Measurements from ENCODE around the gene FOXP1.

FOXP1 gene

DNA sequence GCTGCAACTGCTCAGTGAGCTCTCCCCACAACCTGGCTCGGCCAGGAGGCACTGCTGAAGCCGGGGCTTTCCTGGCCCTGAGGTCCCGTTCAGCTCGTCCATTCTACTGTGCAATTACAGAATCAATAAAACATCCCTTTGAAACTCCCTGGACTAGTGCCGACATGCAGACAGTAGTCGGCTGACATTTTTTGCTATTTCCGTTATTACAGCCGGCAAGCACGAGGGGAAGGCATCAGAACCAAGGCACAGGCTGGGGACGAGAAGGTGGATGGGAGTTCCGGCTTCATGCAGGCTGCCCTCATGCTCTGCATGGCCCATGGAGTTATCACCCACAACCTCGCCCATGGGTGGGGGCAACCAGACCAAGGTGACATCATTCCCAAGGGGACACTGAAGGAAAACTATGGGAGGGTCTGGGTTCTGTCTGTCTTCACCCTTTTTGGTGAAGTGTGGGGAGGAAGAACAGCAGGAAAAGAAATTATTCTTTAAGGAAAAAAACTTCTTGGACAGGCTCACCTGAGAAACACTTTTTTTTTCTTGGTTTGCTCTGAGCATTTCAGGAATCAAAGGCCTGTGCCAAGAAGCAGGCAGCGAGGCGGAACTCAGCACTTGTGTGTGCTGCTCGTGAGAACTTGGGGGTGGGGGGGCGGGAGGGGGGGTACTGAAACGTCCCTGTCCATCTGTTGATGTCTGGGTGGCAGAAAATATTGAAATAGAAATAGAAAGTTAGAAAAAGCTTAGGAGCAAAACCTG lies 154.5 kb downstream of the FOXP1 start:
- no peak for DNase-seq (ENCODE audit: low spot score)

DNA sequence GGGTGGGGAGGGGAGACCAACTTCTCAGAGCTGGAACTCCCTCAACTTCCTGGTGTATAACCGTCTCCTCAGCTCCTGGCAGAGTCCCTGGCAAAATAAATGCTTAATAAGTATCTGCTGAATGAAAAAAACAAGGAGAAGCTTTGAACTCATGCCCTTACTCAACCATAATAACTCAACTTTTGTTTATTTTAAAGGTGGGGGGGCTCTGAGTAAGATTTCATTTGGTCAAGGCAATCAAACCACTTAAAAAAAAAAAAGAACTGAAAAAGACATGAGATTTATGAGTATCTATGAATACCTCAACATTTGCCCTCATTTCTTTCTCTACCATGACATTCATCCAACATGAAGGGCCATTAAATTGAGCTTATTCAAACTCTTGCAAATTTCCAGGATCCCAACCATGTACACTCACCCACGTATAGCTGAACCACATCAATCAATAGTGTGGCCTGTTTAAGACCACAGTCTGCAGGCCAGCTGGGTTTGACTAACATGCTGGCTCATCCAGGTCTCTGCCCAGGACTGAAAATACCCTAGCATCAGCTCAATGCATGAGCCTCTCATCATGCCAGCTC lies 157.9 kb downstream of the FOXP1 start:
- DNase-seq (ENCODE audit: low spot score) = no peak

DNA sequence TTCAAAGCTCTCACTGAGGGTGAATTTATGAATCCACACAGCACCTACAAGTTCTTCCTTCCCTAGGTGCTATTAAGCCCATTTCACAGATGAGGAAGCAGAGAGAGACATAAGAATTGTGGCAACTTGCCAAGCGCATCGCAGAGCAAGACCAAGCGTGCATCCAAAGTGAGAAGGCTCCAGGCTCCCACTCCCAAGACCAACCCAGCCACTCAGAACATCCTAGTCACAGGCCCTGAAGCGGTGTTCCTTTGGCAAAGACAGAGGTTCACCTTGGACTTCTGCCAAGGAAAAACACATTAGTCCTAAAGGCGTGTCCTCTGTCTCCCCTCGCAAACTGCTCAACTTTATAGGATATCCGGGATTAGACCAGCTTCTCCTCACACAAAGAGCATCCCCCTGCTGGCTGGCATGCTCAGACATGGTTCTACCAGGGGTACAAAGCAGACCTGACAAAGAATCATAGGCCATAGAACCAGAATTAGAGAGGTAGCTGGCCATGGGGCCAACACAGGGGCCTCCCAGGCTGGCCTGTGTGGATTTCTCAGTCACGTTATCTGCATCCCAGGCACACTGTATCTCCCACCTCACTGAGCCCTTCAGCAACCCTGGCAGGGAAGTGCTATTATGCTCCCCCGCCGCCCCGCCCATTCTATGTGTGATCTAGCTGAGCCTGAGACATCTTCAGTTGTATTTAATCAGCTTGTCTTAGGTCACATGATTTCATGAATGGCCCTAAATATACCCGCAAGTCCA lies 160.2 kb downstream of the FOXP1 start:
- DNase-seq (ENCODE audit: low spot score) = no peak

DNA sequence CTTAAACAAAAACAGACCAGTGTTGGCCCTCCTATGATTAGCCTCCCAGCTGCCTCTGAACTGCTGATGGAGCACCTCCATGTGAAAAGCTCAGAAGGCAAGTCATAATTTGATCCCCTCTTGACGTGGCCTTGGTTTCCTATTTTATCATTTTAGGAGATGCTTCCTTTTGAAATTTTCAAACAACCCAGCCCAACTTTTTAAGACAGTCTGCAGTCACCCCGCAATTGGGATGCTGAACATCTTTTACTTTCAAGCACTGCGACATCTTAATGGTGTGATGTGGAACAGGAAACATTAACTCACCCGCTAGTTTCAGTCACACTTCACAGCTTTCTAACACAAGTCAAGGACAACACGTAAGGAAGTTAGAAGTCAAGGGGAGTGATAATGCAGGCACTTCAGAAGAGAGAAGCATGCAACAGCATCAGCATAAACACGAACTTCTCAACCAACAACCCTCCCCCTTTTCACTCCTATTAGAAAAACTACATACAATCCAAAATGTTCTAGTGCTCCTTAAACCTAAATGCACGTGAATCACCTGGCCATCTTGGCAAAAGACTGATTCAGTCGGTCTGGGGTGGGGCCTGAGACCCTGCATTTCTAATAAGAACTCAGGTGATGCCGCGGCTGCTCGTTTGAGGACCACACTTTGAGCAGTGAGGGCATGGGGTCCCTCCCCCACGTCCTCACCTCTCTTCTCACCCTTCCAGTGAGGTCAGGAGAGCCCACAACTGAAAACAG lies 161.5 kb downstream of the FOXP1 start:
- no peak for DNase-seq (ENCODE audit: low spot score)

DNA sequence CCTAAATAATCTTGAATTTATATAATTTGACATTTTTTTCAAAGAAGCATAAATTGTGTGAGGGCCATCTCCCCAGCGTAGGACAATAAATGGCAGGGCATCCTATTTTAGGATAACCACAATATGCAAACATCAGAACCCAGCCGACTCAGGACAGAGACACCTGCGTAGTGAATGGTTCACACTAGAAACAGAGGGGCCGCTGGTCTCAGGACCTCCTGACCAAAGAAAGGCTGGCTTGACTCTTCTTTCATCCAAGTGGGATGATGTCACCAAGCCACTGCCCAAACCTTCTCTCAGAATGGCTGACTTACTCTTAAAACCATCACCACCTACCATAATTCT lies 162.1 kb downstream of the FOXP1 start:
- no peak for DNase-seq (ENCODE audit: low spot score)

DNA sequence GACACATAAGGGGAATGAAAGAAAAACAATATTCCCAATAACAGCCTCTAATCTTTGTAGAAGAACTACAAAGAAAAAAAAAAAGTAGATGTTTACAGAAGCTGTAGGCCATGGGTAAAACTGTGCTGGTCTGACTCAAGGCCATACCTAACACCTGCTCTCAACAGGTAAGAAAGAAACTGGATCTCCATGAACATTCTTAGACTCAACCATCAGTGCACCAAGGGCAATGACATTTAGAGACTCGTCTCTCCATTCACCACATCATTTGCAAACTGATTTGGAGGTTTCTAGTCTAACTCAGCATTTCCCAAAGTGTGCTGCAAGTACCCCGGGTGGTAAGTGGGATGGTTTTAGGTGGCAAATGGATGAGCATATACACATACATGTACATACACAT lies 164.2 kb downstream of the FOXP1 start:
- DNase-seq (ENCODE audit: low spot score) = no peak

DNA sequence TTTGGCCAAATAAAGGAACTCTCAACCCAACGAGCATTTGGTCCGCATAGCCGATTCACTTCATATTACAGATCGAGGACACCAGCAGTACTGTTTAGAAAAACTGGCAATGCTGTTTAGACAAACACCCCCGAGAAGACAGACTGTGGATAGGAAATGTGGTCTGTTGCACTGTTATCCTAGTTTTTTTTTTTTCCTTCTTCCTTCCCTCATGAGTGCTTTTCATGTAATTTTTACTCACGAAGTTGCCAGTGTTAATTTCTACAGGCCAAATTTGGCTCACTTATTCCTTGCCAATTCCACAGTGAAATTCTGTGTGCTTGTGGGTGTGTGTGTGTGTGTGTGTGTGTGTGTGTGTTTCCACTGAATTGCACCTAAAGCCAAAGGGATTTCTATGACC lies 165.7 kb downstream of the FOXP1 start:
- DNase-seq (ENCODE audit: low spot score) = no peak

DNA sequence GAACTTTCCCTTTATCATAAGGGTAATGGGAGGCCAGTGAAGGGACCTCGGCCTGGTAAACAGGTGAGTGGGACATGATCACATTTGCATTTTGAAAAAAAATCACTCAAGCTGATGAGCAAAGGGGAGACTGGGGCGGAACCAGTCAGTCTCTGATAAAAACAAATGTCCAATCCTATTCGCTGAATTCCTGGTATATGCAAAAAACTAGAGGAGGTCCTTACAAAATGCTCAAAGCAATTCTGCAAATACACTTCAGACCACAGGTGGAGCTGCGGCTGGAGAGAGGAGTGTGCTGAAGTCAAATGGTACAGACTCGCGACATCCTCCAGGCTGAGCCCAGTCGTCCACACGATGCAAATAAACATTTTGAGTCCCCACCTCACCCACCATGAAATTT lies 166.7 kb downstream of the FOXP1 start:
- no peak for DNase-seq (ENCODE audit: low spot score)

DNA sequence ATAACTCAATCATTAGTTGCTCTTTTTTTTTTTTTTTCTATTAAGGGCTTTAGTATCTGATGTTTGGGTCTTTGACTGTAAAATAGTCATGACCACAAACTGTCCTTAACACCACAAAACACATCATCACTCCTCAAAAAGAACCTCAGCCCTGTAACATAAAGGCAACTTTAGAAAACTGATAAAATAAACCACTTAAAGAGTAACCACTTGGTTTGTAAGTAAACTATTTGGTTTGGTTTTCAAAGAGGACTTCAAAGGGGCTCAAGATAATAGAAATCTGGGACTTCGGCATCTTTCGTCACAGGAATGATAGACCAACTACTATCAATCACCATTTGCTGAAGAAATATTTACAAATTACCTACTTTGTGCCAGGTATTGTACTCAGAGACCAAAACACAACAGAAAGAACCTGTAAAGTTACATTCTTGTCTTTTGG lies 167.8 kb downstream of the FOXP1 start:
- no peak for DNase-seq (ENCODE audit: low spot score)

DNA sequence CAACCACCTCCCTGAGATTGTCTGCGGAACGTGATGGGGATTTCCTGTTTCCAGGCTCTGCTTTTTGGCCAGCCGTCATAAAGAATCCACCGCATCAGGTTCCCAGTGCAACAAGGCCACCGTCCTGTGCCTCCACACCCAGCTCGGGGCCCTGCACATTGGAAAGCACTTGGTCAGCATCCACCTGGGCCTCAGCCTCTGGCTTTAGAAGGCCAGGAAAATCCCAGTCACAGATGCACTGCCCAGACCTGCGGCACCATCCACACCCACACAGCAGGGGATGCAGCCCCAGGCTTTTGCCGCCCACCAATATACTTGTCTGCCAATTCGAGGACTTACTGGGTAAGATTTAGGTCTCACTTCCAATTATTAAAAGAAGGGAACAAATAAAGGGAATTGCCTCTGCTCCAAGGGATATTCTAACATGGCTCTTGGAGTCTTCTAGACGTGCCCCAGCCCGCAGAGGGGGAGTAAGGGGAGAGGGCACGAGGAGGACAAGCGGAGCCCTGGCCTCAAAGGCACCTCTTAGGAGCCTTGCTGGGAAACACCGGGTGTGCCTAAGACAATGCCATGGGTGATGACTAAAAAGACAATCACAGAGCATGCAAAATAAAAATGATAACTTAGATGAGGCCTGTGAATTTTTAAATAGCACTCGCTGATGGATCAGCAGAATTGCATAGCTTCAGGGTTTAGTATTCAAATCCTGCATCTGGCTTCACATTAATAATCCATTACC lies 169.2 kb downstream of the FOXP1 start:
- DNase-seq (ENCODE audit: low spot score) = no peak

DNA sequence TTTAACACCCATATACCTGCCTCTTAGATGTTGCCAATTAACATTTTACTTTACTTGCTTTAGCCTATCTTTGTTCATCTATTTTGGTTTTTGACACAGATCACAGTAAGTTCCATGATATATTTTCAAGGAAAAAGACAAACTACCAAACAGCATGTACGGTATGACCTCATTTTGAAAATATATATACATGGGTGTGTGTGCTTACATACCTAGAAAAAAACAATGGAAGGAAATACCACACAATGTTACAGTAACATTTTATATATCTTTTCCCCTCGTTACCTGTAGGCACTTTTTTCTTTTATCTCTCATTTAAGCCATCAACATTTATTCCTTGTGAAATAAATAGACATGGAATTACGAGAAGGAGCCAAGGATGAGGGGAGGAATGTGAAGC lies 170.0 kb downstream of the FOXP1 start:
- DNase-seq (ENCODE audit: low spot score) = no peak

DNA sequence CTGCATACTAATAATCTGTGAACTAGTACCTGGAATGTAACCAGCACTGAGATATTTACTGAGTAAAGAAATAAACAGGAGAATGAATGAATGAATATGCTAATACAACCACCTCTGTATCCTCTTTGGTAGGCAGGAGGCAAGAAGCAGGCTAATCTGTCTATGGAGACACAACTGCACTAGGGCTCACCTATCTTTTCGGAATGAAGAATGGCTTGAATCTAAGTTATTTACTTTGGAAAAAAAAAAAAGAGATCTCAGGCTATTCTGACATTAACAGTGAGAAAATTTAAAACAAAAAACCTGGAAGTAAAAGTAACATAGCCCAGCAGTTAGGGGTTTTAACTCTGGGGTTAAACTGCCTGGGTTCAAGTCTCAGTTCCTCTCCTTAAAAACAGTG lies 174.2 kb downstream of the FOXP1 start:
- no peak for DNase-seq (ENCODE audit: low spot score)

DNA sequence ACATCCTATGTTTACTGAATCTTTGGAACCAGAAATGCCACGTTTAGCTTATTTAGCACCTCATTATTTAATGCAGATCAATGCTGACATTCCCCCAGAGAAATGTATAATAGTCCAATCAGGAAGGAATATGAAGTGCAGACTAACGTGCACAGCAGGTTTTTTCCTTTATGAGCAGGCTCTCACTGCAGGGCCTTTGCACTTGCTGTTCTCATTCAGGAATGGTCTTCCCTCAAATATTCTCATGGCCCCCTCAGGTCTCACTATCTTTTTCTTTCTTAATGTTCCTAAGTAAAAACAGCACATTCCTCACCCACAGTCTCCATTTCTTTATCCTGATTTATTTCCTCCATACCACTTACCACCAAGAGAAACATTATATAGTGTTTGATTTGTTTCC lies 174.6 kb downstream of the FOXP1 start:
- no peak for DNase-seq (ENCODE audit: low spot score)

DNA sequence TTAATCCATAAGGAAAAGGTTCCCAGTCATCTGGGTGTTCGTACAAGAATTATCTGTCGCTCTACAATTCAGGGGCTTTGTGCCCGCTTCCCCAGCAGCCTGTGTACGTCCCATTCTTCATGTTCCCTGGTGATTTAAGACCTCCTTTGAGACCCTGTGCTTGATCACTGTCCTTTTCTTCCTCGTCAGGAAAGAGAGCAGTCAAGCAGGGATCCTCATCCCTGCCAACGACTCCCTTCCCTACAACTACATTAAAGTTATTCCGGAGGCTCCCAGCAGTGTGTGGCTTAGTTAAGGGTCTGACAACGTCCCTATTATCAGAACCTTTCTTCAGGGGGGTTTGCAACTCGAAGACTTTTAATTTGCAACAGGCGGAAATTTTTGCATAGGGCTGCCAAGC lies 175.7 kb downstream of the FOXP1 start:
- no peak for DNase-seq (ENCODE audit: low spot score)

DNA sequence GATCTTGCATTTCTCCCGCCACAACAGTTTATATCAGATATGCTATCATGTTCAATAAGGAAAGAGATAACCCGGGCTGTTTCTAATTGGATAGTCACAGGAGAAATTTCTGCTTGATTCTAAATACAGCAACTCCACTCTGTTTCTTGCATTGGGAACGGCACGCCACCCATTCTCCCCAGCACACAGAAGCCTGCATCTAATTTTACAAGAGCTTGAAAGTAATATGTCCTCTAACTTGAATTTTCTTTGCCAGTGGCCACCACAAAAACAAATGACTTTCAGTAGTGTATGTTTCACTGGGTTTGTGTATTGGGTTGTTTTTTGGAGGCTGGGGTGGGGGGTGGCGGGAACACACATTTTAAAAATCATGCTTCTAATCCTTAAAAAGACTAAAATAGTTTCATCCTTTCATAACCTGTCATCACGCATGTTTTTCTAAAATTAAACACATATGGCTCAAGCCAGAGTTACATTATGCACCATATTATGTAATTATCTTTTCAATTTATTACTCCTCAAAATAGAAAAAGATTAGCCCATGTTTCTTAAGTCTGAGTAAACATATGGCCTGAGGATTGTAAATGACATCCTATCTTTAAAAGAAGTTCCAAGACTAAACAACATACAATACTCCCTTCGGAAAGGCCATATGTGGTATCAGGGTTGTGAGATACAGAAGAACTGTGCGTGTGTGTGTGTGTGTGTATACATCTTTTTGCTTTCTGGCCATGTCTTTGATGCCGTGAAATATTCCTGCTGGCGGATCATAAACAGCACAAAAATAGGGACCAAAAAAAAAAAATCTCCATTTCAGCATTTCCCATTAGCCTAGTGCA lies 176.3 kb downstream of the FOXP1 start:
- no peak for DNase-seq (ENCODE audit: low spot score)

DNA sequence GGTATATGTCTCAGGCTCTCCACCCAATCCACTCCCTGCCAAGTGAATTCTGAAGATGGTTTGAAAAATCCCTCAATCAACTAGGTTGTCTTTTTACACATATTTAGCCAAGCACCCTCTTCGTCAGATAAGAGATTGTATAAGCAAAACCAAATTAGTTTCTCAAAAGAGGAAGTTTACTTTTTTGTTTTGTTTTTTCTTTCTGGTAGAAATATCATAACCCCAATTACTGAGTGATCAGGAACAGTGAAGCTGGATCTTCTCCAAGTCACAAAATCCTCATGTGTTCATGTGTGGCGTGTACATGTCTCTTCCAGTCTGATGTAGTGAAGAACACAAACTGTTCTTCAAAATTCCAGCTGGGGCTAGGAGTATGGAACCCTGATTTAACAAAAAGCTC lies 180.6 kb downstream of the FOXP1 start:
- no peak for DNase-seq (ENCODE audit: low spot score)

DNA sequence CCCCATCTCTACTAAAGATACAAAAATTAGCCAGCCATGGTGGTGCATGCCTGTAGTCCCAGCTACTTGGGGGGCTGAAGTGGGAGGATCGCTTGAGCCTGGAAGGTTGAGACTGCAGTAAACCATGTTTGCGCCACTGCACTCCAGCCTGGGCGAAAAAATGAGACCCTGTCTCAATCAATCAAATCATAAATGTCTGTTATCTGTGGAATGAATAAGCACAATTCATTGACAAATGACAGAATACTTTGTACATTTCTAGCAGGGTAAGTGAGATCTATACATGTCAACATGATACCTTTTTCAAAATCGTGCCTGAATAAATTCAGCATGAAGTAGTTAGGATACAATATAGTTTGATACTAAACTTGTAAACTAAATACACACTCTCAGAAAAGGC lies 181.2 kb downstream of the FOXP1 start:
- DNase-seq (ENCODE audit: low spot score) = no peak

DNA sequence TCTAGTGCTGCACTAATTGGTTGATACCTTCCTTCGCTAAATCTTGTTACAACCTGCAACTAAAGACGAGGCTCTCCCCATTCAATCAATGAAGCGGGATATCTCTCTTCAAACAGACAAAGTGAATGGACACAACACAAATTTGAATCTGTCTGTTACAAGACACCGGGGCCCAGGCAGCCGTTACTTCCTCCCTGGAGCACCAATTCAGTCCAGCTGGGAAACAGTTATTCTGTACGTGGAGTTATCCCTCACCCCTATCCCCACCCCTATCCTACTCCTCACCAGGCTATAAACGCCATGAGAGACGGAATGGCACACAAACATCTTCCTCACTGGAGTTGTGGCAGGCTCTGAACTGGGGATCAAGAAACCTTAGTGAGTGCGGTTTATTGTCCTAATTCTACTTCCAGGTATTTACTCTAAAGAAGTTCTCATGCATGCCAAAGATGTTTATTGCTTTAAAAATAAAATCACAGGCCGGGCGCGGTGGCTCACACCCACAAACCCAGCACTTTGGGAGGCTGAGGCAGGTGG lies 181.8 kb downstream of the FOXP1 start:
- DNase-seq (ENCODE audit: low spot score) = no peak

DNA sequence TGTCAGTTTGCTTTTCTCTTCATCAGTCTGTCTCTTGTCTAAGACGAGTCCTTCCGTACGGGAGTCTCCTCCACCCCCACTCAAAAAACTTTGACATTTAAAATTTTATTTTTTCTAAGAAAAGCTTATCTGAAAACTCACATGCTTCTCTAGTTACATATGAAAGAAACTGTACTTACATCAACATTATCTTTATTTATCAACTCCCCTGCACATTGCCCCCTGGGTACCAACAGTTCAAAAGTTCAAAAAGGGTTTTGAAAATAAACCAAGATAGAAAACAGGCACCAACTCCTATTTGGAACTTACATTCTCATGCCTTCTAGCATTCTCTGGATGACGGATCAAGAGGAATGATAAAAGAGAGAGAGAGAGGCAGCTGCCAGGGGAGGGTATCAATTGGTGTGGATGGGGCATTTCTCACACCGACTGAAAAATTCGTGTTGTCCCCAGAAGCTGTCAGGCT lies 182.5 kb downstream of the FOXP1 start:
- DNase-seq (ENCODE audit: low spot score) = no peak

DNA sequence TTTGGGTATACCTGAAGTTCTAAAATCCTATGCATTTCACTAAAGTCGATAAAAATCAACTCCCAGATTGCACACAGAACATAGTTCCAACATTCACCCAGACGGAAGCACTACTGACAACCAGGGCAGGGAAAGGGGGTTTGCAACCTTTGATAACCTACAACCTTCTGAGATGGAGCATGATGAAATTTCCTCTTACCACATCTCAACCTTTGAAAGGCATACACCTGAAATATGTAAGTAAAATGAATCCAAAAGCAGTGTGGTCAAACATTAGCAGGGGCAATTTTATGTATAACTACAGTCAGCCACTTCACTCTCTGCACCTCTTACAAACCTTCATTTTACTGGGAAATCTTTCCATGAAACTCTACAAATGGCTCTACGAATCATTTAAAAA lies 184.1 kb downstream of the FOXP1 start:
- DNase-seq (ENCODE audit: low spot score) = no peak

Data from left forelimb (tissue), 1 donor.